Measurements from ENCODE around the gene HOXD12.

GRCh38 chr2:176137906-176138305 lies 38.3 kb downstream of the HOXD12 start:
- TF ChIP-seq CTCF (IDR thresholded peaks at IDR 0.05; ENCODE audit: low read length) (no peak), EZH2 (IDR thresholded peaks at IDR 0.05; ENCODE audit: borderline replicate concordance, low read length) (no peak)
